Stimulated activated CD8-positive, alpha-beta memory T cell treated with anti-CD3 and anti-CD28 coated beads, Interleukin-7, amount 100 ng/mL, for 4 hours (primary cell): ENCODE measurements around the gene MINK1.
"Not testable (repeated sequence)": the region's sequence is repeated elsewhere in the genome, so short reads cannot be mapped to it uniquely, and the experiment has no call there.

Experiments used
- DNase-seq, 2 donors: peaks; one replicate each; pipeline ENCODE4 v3.0.0-alpha.2; 2020; ENCODE audit warnings: low read depth in 2 of 2

The MINK1 gene

GRCh38 chr17:4846635-4847390, 13.7 kb downstream of the MINK1 start:
- DNase-seq = no peak

DNA sequence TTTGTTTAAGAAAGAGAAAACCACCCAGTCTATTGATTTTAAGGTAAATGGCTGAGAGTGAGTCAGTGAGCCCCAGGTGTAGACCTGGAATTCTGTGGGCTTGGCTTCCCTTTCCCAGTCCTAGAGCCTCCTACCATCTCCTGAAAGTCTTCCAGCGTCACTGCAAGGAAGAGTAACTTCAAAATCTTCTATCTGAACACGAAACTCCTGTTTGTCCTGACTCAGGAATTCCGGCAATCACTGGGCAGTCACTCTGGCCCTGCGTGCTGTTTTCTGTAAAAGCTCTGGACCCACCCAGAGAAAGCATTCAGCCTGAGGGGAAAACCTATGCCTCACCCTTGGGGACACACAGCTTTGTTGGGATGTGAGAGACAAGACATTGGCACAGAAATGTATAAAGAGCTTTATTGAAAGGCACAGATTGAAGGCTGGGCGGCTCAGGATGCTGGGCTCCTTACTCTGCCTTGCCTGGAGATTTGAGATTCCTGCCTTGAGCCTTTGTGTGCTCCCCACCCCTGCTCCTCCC, 15.9 kb downstream of the MINK1 start:
- DNase-seq = no peak

- DNase-seq = no peak
These were observed 17.1 kb downstream of the MINK1 start for GRCh38 chr17:4850246-4850645.

GRCh38 chr17:4851084-4851483, 17.9 kb downstream of the MINK1 start:
- DNase-seq = no peak

GRCh38 chr17:4852567-4853207, 19.5 kb downstream of the MINK1 start:
- DNase-seq = no peak

DNA sequence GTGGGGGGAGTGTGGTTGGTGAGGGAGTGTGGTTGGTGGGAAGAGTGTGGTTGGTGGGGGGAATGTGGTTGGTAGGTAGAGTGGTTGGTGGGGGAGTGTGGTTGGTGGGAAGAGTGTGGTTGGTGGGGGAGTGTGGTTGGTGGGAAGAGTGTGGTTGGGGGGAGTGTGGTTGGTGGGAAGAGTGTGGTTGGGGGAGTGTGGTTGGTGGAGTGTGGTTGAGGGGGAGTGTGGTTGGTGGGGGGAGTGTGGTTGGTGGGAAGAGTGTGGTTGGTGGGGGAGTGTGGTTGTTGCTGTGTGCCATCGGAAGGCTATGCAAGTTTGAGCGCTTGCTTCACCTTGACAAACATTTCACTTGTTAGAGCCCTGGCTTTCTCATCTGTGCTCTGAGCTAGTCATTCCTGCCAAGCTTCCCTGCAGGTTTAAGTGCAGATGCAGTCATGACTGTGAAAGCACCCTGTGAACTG, 20.1 kb downstream of the MINK1 start:
- DNase-seq = no peak

DNA sequence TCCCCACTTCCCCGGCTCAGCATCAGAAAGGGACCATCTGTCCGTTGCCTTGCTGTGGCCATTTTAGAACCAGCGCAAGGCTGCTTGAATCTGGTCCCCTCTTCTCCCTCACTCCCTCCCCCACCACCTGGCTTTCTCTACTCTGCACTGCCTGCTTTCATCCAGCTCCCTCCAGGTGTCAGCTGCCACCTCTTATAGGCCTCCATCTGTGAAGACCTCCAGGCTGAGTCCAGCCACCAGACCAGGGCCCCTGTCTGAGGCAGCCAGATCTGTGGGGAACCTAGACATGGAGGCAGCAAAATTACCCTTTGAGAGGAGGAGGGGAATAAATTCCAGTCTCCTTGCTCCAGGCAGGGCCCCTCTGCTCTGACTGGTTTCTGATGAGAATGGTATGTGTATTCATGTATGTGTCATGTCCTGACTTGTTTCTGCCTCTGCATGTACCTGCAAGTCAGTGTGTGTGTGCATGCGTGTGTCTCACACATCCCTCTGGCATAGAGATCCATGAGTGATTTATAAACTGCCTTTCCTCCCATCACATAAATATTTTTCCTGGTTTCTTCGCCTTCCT, 21.1 kb downstream of the MINK1 start:
- DNase-seq = no peak

- no peak for DNase-seq
These were observed 23.3 kb downstream of the MINK1 start for GRCh38 chr17:4856271-4856936.

- DNase-seq = no peak
These were observed 23.8 kb downstream of the MINK1 start for GRCh38 chr17:4856937-4857314.

- DNase-seq = not testable (repeated sequence)
These were observed 24.2 kb downstream of the MINK1 start for GRCh38 chr17:4857347-4857746.

- no peak for DNase-seq
These were observed 25.1 kb downstream of the MINK1 start for GRCh38 chr17:4858068-4858881.

DNA sequence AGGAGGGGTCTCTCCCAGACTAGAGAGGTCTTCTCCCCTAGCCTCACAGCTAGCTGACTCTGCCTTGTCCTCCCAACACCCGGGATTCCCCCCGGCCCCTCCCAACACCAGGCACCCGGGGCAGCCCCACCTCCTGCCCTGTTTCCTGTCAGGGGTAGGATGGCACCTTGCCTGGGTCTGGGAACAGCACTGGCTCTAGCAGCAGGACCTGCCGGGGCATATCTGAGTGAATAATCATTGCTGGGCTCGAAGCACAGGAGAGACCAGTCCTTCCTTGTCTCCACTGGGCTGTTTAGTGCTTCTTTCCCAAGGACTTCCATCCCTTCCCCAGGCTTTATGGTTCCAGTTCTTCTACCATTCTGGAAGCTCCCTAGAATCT, 25.7 kb downstream of the MINK1 start:
- DNase-seq = no peak

DNA sequence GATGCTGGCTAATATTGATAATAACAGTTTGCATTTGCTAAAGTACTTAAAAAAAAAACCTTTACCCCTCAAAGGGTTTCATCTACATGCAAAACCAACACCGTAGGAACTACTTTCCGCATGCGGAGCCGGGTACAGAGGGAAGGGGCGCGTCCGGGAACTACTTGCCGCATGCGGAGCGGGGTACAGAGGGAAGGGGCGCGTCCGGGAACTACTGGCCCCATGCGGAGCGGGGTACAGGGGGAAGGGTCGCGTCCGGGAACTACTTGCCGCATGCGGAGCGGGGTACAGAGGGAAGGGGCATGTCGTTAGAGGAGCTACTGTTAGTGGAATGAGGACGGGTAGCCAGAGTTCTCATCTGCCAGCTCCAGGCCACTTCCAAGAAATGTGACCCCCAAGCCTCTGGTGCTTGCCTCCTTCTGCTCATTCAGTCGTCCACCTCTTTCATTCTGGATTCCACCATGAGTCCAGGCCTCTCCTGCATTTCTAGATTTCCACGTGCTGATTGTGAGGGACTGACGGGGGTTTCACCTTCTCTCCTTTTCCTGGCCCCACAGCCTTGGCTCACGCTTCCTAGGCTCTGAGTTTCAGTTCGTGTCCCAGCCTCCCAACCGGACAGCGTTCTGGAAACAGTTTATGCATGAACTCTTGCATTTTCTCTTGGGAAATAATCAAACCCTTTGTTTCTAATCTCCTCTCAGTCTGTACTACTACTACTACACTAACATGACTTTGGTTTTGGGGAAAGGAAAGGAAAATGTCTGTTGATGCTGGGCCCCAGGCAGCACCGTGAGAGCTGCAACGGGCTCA, 26.9 kb downstream of the MINK1 start:
- DNase-seq = no peak

GRCh38 chr17:4860651-4861050, 27.5 kb downstream of the MINK1 start:
- no peak for DNase-seq

DNA sequence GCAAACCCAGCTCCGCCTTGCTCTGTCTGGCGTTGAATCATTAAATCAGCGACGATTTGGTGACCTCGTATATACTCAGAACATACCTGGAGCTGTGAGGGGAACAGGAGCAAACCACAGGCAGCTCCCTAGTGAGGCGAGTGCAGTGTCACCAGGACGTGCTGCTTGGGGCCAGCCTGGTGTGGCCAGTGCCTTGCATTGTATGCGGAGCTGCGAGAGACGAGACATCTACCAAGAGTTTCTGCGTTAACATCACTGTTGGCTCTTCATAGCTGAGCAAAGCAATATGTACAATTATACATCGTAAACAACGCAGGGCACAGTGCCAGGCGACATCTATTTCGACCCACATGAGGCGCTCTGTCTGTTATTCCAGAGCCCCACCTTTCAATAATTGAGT, 27.9 kb downstream of the MINK1 start:
- no peak for DNase-seq

GRCh38 chr17:4862720-4863119, 29.6 kb downstream of the MINK1 start:
- DNase-seq = no peak

GRCh38 chr17:4863321-4863720, 30.2 kb downstream of the MINK1 start:
- no peak for DNase-seq

DNA sequence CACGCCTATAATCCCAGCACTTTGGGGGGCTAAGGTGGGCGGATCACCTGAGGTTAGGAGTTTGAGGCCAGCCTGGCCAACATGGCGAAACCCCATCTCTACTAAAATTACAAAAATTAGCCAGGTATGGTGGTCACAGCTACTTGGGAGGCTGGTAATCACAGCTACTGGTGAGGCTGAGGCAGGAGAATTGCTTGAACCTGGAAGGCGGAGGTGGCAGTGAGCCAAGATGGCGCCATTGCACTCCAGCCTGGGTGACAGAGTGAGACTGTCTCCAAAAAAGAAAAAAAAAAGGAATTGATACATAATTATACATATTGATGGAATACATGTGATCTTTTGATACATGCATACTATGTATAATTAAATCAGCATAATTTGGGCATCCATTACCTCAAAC, 34.4 kb downstream of the MINK1 start:
- DNase-seq = not testable (repeated sequence)

DNA sequence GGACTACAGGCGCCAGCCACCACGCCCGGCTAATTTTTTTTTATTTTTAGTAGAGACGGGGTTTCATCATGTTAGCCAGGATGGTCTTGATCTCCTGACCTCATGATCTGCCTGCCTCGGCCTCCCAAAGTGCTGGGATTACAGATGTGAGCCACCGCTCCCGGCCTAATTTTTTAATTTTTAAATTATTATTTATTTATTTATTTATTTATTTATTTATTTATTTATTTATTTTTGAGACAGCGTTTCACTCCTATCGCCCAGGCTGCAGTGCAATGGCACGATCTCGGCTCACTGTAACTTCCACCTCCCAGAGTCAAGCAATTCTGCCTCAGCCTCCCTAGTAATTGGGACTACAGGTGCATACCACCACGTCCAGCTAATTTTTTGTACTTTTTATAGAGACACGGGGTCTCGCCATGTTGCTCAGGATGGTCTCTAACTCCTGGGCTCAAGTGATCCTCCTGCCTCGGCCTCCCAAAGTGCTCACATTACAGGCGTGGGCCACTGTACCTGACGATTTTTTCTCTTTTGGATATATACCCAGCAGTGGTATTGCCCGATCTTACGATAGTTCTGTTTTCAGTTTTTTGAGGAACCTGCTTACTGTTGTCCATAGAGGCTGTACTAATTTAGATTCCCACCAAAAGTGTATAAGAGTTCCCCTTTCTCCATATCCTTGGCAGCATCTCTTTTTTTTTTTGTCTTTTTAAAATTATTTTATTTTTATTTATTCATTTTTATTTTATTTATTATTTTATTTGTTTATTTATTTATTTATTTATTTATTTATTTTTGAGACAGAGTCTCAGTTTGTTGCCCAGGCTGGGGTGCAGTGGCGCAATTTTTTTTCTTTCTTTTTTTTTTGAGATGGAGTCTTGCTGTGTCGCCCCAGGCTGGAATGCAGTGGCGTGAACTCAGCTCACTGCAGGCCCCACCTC, 36.2 kb downstream of the MINK1 start:
- DNase-seq = not testable (repeated sequence)

GRCh38 chr17:4870855-4871254, 37.7 kb downstream of the MINK1 start:
- no peak for DNase-seq
